Measurements from ENCODE around the gene BCAS1.

BCAS1 gene

DNA sequence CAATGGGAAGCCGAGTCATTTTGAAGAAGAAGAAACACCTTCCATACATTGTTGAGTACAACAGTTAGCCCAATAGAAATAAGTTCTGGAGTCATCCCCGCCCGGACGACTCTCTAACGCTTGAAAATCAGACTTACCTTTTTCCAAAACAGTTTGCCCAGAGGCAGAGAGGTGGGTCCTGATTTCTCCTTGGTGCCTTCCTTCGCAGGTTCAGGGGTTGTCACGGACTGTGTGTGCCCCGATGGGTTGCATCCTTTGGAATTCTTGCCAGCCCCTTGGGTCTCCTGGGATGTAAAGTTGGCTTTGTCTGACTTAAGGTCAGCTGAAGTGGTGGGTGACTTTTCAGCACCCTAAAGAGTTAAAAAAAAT, 85.3 kb downstream of the BCAS1 start:
- CTCF ChIA-PET = no interaction called here
- Histone ChIP-seq H3K36me3 (ENCODE audit: control insufficient read depth in 2 of 2, insufficient read depth in 1 of 2, low read length in 2 of 2) (no peaks in the 10 kb centered on the region), H3K27ac (ENCODE audit: extremely low read depth, low read depth, low read length) (no peak overlapping the region), H3K4me3 (ENCODE audit: low read depth, low read length) (no peak overlapping the region), H3K4me1 (ENCODE audit: control insufficient read depth, insufficient read depth, low read length) (no peaks in the 10 kb centered on the region), H3K9me3 (ENCODE audit: control insufficient read depth, insufficient read depth, low read depth, low read length) (no peaks in the 10 kb centered on the region)
- no peak for TF ChIP-seq GLIS1 (tag by site-specific recombination; IDR thresholded peaks at IDR 0.05)
- no peak for TF ChIP-seq ZNF311 (tag by site-specific recombination; IDR thresholded peaks at IDR 0.05; ENCODE audit: borderline replicate concordance)
- no peak for TF ChIP-seq ZNF19 (tag by site-specific recombination; IDR thresholded peaks at IDR 0.05; ENCODE audit: low read depth)
- POLR2A ChIA-PET = no interaction called here

- CTCF ChIA-PET = interaction anchor here (0.7 kb wide), 1 partner anchor 1604 kb away, joined by 3 read pairs; no protein-coding TSS in a partner anchor
Observed at GRCh38 chr20:53984356-53985149, 85.8 kb downstream of the BCAS1 start.

GRCh38 chr20:53983401-53983800, 87.0 kb downstream of the BCAS1 start:
- CTCF ChIA-PET = no interaction called here
- no peak overlapping the region for H3K27ac ChIP-seq (ENCODE audit: extremely low read depth, low read depth, low read length)
- TF ChIP-seq ZNF169 (tag by site-specific recombination; IDR thresholded peaks at IDR 0.05) (no peak), ZFHX2 (tag by site-specific recombination; conservative IDR thresholded peaks at IDR 0.05) (no peak), KLF10 (tag by site-specific recombination; IDR thresholded peaks at IDR 0.05) (no peak), ZNF48 (tag by site-specific recombination; IDR thresholded peaks at IDR 0.05) (no peak), ZSCAN30 (tag by site-specific recombination; IDR thresholded peaks at IDR 0.05) (no peak), FEZF1 (tag by site-specific recombination; IDR thresholded peaks at IDR 0.05) (no peak), SALL2 (tag by site-specific recombination; IDR thresholded peaks at IDR 0.05; ENCODE audit: borderline replicate concordance) (no peak), ZBTB21 (tag by site-specific recombination; IDR thresholded peaks at IDR 0.05) (no peak)
- no peak overlapping the region for H3K4me3 ChIP-seq (ENCODE audit: low read depth, low read length)
- no peaks in the 10 kb centered on the region for H3K4me1 ChIP-seq (ENCODE audit: control insufficient read depth, insufficient read depth, low read length)
- H3K9me3 ChIP-seq (ENCODE audit: control insufficient read depth, insufficient read depth, low read depth, low read length) = no peaks in the 10 kb centered on the region
- no peaks in the 10 kb centered on the region for H3K36me3 ChIP-seq (ENCODE audit: control insufficient read depth in 2 of 2, insufficient read depth in 1 of 2, low read length in 2 of 2)
- POLR2A ChIA-PET = no interaction called here

More at GRCh38 chr20:53984356-53985149, 85.8 kb downstream of the BCAS1 start:
- Histone ChIP-seq H3K9me3 (ENCODE audit: control insufficient read depth, insufficient read depth, low read depth, low read length) (no peaks in the 10 kb centered on the region), H3K36me3 (ENCODE audit: control insufficient read depth in 2 of 2, insufficient read depth in 1 of 2, low read length in 2 of 2) (no peaks in the 10 kb centered on the region), H3K4me3 (ENCODE audit: low read depth, low read length) (no peak overlapping the region), H3K4me1 (ENCODE audit: control insufficient read depth, insufficient read depth, low read length) (no peaks in the 10 kb centered on the region), H3K27ac (ENCODE audit: extremely low read depth, low read depth, low read length) (no peak overlapping the region)
- POLR2A ChIA-PET = no interaction called here
- TF ChIP-seq ZIC2 (tag by site-specific recombination; IDR thresholded peaks at IDR 0.05) = no peak

DNA sequence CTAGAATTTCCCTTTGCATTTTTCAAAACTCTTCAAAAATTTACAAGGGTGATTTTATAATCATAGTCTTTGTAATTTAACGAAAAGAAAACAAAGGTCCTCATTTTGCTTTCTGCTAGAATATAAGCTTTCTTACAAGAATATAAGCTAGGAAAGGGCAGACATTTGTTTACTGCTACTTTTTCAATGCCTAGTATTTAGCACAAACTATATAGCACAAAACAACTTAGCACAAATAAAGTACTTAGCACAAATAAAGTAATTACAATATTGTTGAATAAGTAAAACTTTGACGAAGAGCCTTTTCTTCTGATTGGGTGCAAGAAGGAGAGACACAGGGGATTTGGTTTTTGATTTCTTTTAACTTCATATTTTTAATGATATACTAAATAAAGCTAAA, 87.8 kb downstream of the BCAS1 start:
- no peak overlapping the region for H3K4me3 ChIP-seq (ENCODE audit: low read depth, low read length)
- POLR2A ChIA-PET = no interaction called here
- CTCF ChIA-PET = no interaction called here

More for the DNA sequence above, 87.8 kb downstream of the BCAS1 start:
- H3K27ac ChIP-seq (ENCODE audit: extremely low read depth, low read depth, low read length) = no peak overlapping the region
- H3K9me3 ChIP-seq (ENCODE audit: control insufficient read depth, insufficient read depth, low read depth, low read length) = no peaks in the 10 kb centered on the region
- TF ChIP-seq ZNF26 (tag by site-specific recombination; IDR thresholded peaks at IDR 0.05) = no peak
- H3K4me1 ChIP-seq (ENCODE audit: control insufficient read depth, insufficient read depth, low read length) = no peaks in the 10 kb centered on the region
- H3K36me3 ChIP-seq (ENCODE audit: control insufficient read depth in 2 of 2, insufficient read depth in 1 of 2, low read length in 2 of 2) = no peaks in the 10 kb centered on the region

Measured in HEK293 (cell line).